WTC11 (cell line): ENCODE results near the gene SPEM1. TPM values are rescaled to one million over a fixed set of nuclear protein-coding genes. Genes with fewer than 3 reads are reported as not detected.

Experiments
- ATAC-seq: fragments of 200-7000 bp; cut with Tn5 transposase; 2 replicates; pipeline ENCODE4 v1.10.0; 2021; ENCODE audit warnings: mild to moderate bottlenecking, moderate library complexity
- CTCF ChIA-PET: fragments of 300-600 bp; sonication (Branson Sonifier 250); formaldehyde crosslinking; loops from one replicate; lab custom pipeline; 2021; ENCODE audit warnings: antibody characterized with exemption; lab: Charles Lee
- POLR2A ChIA-PET: fragments of 350-600 bp; sonication (Branson Sonifier 250); formaldehyde crosslinking; loops from one replicate; lab custom pipeline; 2021; ENCODE audit warnings: antibody characterized with exemption; lab: Charles Lee
- DNase-seq: peaks from one replicate; pipeline ENCODE4 v3.0.0; 2021; ENCODE audit warnings: low spot score
- H3K27ac Mint-ChIP-seq: 2 replicates; pipeline ENCODE4 v1.8.0; 2021; ENCODE audit warnings: mixed read lengths
- H3K27me3 Mint-ChIP-seq: 2 replicates; pipeline ENCODE4 v1.8.0; 2021; ENCODE audit warnings: low read depth, mild to moderate bottlenecking, moderate library complexity, mixed read lengths
- H3K36me3 Mint-ChIP-seq: 2 replicates; pipeline ENCODE4 v1.8.0; 2021; ENCODE audit warnings: mixed read lengths
- H3K4me1 Mint-ChIP-seq: 2 replicates; pipeline ENCODE4 v1.8.0; 2022; ENCODE audit warnings: mixed read lengths
- H3K4me3 Mint-ChIP-seq: 2 replicates; pipeline ENCODE4 v1.8.0; 2021; ENCODE audit warnings: mild to moderate bottlenecking, moderate library complexity, mixed read lengths
- H3K9me3 Mint-ChIP-seq: 2 replicates; pipeline ENCODE4 v1.8.0; 2021; ENCODE audit warnings: mixed read lengths
- CREM ChIP-seq: sonication (generic); formaldehyde crosslinking; IDR thresholded peaks from 2 replicates; pipeline ENCODE4 v1.8.1; 2022; ENCODE audit warnings: mild to moderate bottlenecking, missing genetic modification reagents, moderate library complexity
- ESRRA ChIP-seq: sonication (generic); formaldehyde crosslinking; IDR thresholded peaks from 2 replicates; pipeline ENCODE4 v1.8.1; 2022; ENCODE audit warnings: mild to moderate bottlenecking, missing genetic modification reagents, borderline replicate concordance
- GRHL2 ChIP-seq: fragments of 250-450 bp; sonication (Bioruptor Pico); IDR thresholded peaks from 2 replicates; pipeline ENCODE4 v1.8.0; 2022; ENCODE audit warnings: mild to moderate bottlenecking, moderate library complexity; ENCODE audit not compliant: insufficient replicate concordance, severe bottlenecking
- NFATC4 ChIP-seq: fragments of 250-450 bp; sonication (Bioruptor Pico); IDR thresholded peaks from 2 replicates; pipeline ENCODE4 v1.9.0; 2021; ENCODE audit warnings: mild to moderate bottlenecking
- RELA ChIP-seq: sonication (generic); formaldehyde crosslinking; IDR thresholded peaks from 2 replicates; pipeline ENCODE4 v1.8.1; 2022; ENCODE audit warnings: missing genetic modification reagents, mild to moderate bottlenecking, borderline replicate concordance
- SOX15 ChIP-seq: fragments of 250-450 bp; sonication (Bioruptor Pico); IDR thresholded peaks from 2 replicates; pipeline ENCODE4 v1.9.0; 2021; ENCODE audit warnings: mild to moderate bottlenecking
- ZNF219 ChIP-seq: sonication (generic); formaldehyde crosslinking; IDR thresholded peaks from 2 replicates; pipeline ENCODE4 v1.8.0; 2023; ENCODE audit warnings: missing genetic modification reagents, mild to moderate bottlenecking, borderline replicate concordance
- ZNF263 ChIP-seq: sonication (generic); formaldehyde crosslinking; IDR thresholded peaks from 2 replicates; pipeline ENCODE4 v1.8.1; 2022; ENCODE audit warnings: low read depth, mild to moderate bottlenecking, moderate library complexity, missing genetic modification reagents
- total RNA-seq: library from RNA; stranded (reverse); gene quantifications from 3 replicates; pipeline ENCODE4 v1.2.3, GENCODE V29; 2021
- TF ChIP-seq, protein P1 (sequence below): sonication (generic); formaldehyde crosslinking; IDR thresholded peaks from 2 replicates; pipeline ENCODE4 v1.8.0; 2022; ENCODE audit warnings: mild to moderate bottlenecking, missing genetic modification reagents
- TF ChIP-seq, protein P2 (sequence below): sonication (generic); formaldehyde crosslinking; IDR thresholded peaks from 2 replicates; pipeline ENCODE4 v1.8.1; 2023; ENCODE audit warnings: mild to moderate bottlenecking, missing genetic modification reagents
- TF ChIP-seq, protein P3 (sequence below): sonication (generic); formaldehyde crosslinking; IDR thresholded peaks from 2 replicates; pipeline ENCODE4 v1.8.0; 2022; ENCODE audit warnings: missing genetic modification reagents
- TF ChIP-seq, protein P4 (sequence below): sonication (generic); formaldehyde crosslinking; IDR thresholded peaks from 2 replicates; pipeline ENCODE4 v1.8.1; 2023; ENCODE audit warnings: mild to moderate bottlenecking, missing genetic modification reagents, moderate library complexity
- TF ChIP-seq, protein P5 (sequence below): sonication (generic); formaldehyde crosslinking; IDR thresholded peaks from 2 replicates; pipeline ENCODE4 v1.8.1; 2023; ENCODE audit warnings: mild to moderate bottlenecking, missing genetic modification reagents, moderate library complexity
- TF ChIP-seq, protein P6 (sequence below): sonication (generic); formaldehyde crosslinking; IDR thresholded peaks from 2 replicates; pipeline ENCODE4 v1.8.0; 2023; ENCODE audit warnings: missing genetic modification reagents

The SPEM1 gene
- total RNA-seq, 1 experiment from 2014 or later = 0.35 TPM

DNA sequence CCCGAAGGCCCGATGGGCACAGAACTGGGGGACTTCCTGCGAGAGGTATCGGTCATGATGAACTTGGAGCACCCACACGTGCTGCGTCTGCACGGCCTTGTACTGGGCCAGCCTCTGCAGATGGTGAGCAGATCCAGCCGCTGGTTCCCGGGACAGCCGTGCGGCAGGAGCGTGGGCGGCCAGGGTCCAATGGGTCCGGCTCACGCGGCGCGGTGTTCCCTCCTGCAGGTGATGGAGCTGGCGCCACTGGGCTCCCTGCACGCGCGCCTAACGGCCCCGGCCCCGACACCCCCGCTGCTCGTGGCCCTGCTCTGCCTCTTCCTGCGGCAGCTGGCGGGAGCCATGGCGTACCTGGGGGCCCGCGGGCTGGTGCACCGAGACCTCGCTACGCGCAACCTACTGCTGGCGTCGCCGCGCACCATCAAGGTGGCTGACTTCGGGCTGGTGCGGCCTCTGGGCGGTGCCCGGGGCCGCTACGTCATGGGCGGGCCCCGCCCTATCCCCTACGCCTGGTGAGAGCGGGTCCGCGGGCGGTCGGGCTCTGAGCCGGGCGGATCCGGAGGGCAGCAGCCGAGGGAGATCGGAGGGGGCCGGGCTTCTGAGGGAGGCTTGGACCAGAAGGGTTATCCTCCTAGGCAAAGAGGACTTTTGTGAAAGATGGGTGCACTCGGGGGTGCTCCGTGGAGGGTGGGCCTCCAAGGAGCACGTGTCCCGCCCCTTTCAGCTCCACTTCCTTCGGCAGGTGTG lies 36.2 kb upstream of the SPEM1 start (continued):
- TF ChIP-seq SOX15 (CRISPR knock-in tag) (no peak), ZNF219 (no peak), NFATC4 (no peak)
- TF ChIP-seq, protein P1, sequence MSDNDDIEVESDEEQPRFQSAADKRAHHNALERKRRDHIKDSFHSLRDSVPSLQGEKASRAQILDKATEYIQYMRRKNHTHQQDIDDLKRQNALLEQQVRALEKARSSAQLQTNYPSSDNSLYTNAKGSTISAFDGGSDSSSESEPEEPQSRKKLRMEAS (CRISPR knock-in tag) = peak; percentile 95

DNA sequence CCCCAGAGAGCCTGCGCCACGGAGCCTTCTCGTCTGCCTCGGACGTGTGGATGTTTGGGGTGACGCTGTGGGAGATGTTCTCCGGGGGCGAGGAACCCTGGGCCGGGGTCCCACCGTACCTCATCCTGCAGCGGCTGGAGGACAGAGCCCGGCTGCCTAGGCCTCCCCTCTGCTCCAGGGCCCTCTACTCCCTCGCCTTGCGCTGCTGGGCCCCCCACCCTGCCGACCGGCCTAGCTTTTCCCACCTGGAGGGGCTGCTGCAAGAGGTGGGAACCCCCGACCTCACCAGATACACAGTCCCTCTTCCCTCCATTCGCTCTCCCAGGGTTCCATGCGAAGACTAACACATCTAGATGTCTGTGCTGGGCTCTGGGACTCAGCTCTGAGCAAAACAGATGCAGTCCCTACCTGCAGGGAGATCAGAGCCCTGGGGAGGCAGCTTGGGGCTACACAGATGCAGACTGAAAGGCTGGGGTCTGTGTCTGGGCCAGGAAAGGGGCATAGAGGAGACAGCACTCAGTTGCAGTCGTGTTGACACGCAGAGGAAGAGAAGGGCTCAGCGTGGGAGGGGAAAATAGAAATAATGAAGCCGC lies 35.5 kb upstream of the SPEM1 start:
- Mint-ChIP-seq H3K4me3 (peak overlapping the region; percentile 58), H3K27ac (peak overlapping the region; percentile 84; the same call in 1 of the 2 replicates), H3K36me3 (peaks cover 7% of the 10 kb centered on the region), H3K9me3 (peaks cover 1% of the 10 kb centered on the region; the same call in 1 of the 2 replicates), H3K27me3 (peaks cover 38% of the 10 kb centered on the region), H3K4me1 (peaks cover 26% of the 10 kb centered on the region)
- CTCF ChIA-PET = interaction anchor here (1.0 to 2.4 kb wide), 8 partner anchors 9 to 176 kb away, joined by 3 to 10 read pairs (median 4); partner anchors contain the start of genes ACAP1, PLSCR3, TMEM102 and TMEM256
- no peak for DNase-seq
- TF ChIP-seq, protein P2, sequence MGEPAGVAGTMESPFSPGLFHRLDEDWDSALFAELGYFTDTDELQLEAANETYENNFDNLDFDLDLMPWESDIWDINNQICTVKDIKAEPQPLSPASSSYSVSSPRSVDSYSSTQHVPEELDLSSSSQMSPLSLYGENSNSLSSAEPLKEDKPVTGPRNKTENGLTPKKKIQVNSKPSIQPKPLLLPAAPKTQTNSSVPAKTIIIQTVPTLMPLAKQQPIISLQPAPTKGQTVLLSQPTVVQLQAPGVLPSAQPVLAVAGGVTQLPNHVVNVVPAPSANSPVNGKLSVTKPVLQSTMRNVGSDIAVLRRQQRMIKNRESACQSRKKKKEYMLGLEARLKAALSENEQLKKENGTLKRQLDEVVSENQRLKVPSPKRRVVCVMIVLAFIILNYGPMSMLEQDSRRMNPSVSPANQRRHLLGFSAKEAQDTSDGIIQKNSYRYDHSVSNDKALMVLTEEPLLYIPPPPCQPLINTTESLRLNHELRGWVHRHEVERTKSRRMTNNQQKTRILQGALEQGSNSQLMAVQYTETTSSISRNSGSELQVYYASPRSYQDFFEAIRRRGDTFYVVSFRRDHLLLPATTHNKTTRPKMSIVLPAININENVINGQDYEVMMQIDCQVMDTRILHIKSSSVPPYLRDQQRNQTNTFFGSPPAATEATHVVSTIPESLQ (CRISPR knock-in tag) = no peak
- TF ChIP-seq ESRRA (no peak), RELA (CRISPR knock-in tag) (no peak), CREM (CRISPR knock-in tag) (0 out of 2 replicates have a peak, but pooled peaks have one; percentile 3), ZNF219 (no peak), GRHL2 (CRISPR knock-in tag) (no peak), ZNF263 (CRISPR knock-in tag) (no peak)
- TF ChIP-seq, protein P3, sequence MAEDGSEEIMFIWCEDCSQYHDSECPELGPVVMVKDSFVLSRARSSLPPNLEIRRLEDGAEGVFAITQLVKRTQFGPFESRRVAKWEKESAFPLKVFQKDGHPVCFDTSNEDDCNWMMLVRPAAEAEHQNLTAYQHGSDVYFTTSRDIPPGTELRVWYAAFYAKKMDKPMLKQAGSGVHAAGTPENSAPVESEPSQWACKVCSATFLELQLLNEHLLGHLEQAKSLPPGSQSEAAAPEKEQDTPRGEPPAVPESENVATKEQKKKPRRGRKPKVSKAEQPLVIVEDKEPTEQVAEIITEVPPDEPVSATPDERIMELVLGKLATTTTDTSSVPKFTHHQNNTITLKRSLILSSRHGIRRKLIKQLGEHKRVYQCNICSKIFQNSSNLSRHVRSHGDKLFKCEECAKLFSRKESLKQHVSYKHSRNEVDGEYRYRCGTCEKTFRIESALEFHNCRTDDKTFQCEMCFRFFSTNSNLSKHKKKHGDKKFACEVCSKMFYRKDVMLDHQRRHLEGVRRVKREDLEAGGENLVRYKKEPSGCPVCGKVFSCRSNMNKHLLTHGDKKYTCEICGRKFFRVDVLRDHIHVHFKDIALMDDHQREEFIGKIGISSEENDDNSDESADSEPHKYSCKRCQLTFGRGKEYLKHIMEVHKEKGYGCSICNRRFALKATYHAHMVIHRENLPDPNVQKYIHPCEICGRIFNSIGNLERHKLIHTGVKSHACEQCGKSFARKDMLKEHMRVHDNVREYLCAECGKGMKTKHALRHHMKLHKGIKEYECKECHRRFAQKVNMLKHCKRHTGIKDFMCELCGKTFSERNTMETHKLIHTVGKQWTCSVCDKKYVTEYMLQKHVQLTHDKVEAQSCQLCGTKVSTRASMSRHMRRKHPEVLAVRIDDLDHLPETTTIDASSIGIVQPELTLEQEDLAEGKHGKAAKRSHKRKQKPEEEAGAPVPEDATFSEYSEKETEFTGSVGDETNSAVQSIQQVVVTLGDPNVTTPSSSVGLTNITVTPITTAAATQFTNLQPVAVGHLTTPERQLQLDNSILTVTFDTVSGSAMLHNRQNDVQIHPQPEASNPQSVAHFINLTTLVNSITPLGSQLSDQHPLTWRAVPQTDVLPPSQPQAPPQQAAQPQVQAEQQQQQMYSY = no peak
- TF ChIP-seq, protein P4, sequence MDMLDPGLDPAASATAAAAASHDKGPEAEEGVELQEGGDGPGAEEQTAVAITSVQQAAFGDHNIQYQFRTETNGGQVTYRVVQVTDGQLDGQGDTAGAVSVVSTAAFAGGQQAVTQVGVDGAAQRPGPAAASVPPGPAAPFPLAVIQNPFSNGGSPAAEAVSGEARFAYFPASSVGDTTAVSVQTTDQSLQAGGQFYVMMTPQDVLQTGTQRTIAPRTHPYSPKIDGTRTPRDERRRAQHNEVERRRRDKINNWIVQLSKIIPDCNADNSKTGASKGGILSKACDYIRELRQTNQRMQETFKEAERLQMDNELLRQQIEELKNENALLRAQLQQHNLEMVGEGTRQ (CRISPR knock-in tag) = peak; percentile 2; the same call in 1 of the 2 replicates
- TF ChIP-seq, protein P5, sequence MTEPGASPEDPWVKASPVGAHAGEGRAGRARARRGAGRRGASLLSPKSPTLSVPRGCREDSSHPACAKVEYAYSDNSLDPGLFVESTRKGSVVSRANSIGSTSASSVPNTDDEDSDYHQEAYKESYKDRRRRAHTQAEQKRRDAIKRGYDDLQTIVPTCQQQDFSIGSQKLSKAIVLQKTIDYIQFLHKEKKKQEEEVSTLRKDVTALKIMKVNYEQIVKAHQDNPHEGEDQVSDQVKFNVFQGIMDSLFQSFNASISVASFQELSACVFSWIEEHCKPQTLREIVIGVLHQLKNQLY (CRISPR knock-in tag) = no peak
- TF ChIP-seq, protein P6, sequence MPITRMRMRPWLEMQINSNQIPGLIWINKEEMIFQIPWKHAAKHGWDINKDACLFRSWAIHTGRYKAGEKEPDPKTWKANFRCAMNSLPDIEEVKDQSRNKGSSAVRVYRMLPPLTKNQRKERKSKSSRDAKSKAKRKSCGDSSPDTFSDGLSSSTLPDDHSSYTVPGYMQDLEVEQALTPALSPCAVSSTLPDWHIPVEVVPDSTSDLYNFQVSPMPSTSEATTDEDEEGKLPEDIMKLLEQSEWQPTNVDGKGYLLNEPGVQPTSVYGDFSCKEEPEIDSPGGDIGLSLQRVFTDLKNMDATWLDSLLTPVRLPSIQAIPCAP = no peak
- POLR2A ChIA-PET = interaction anchor here (0.7 to 1.9 kb wide), 3 partner anchors 9 to 19 kb away, joined by 3 to 7 read pairs (median 4); partner anchors contain the start of genes PLSCR3 and TMEM256
- ATAC-seq = no peak
